NCI-H146 (cell line): ENCODE measurements around the gene KDM5B.
"Not testable (repeated sequence)": the region's sequence is repeated elsewhere in the genome, so short reads cannot be mapped to it uniquely, and the experiment has no call there.

ENCODE experiments used
- DNase-seq: peaks from one replicate; lab custom pipeline; 2025; lab: John Stamatoyannopoulos, UW

The KDM5B gene

DNA sequence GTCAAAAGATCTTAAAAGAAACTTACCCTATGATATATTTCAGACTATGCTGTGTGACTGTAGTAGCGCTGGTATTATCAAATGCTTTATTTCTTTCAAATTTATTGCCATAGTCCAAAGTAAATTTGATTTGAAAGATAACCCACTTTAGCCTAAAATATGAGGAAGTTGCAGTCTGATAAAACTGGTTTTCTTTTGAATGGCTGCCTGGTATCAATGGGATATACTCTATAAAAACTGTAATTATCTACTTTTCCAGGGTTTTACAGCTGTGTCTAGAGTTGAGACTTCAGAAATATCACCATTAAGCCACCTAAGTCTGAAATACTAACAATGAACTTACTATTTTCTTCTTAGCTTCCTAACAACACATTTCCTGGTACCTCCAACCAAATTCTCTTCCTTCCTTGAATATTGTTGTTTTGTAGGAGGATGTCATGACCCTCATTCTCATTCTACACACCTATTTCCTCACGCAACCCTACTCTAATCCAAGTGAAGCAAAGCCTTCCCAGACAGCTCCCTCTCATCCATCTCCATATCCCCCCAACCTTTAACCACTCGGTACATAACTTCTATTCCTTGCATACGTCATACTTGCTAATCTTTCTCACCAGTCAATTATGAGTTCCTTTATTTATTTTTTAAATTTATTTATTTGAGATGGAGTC, 17.0 kb downstream of the KDM5B start:
- DNase-seq, result no peak

- DNase-seq, result no peak
These were observed 19.4 kb downstream of the KDM5B start for GRCh38 chr1:202788800-202789199.

DNA sequence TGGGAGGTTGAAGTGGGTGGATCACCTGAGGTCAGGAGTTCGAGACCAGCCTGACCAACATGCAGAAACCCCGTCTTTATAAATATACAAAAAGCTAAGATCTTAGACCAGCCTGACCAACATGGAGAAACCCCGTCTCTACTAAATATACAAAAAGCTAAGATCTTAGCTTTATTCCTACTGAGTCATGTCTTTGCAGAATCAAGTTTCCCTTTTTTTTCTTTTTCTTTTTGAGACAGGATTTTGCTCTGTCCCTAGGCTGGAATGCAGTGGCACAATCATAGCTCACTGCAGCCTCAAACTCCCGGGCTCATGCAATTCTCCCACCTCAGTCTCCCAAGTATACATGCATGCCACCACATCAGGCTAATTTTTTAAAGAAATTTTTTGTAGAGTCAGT, 21.4 kb downstream of the KDM5B start:
- DNase-seq, result no peak

DNA sequence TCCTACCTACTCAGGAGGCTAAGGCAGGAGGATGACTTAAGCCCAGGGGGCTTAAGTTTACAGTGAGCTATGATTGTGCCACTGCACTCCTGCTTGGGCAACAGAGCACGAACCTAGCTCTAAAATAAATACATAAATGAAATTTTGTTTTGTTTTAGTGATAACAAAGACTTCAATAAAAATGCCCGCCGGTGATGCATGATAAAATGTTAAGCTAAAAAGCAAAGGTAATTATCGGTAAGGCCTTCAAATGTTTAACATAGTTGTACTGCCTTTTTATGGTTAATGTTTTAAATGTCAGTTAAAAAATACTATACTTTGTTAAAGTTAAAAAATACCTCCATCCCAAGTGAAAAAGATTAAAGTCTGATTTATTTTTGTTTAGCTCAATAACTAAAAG, 27.0 kb downstream of the KDM5B start:
- DNase-seq, result no peak

- DNase-seq, result no peak
These were observed 38.1 kb downstream of the KDM5B start for GRCh38 chr1:202770135-202770534.

DNA sequence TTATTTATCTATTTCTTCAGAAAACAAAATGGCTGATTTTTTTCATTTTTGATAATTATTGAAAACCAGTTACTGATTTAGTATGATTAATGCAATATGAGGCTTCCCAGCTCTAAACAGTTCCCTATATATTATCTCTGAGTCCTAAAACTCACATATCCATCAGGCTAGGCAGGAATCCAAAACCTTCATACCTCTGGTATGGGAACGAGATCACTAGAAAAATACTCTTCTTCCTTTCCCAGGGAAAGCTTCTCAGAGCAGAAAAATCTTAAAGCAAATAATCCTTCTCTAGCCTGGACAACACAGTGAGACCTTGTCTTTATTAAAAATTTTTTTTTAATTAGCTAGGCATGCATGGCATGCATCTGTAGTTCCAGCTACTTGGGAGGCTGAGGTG, 42.5 kb downstream of the KDM5B start:
- no peak for DNase-seq

- no peak for DNase-seq
These were observed 46.2 kb downstream of the KDM5B start for GRCh38 chr1:202762019-202762418.

GRCh38 chr1:202760589-202760988, 47.6 kb downstream of the KDM5B start:
- DNase-seq, result no peak

DNA sequence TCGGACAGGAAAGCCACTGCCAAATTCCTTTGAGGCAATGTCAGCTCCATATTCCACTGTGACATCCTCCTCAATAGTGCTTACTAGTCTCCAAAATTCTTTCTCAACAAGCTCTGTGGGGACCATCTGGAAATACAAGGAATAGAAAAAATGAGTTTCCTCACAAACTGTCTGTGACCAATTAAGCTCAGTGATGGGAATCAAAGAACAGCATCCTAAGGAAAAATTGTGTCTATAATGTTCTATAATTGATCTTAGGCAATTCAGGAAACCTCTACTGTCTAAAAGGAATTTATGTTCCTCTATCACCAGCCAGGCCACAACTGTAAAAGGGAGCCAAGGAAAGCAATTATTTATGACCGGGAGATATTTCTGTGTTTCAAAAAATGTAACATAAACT, 51.8 kb downstream of the KDM5B start:
- no peak for DNase-seq

- no peak for DNase-seq
These were observed 53.9 kb downstream of the KDM5B start for GRCh38 chr1:202754293-202754692.

GRCh38 chr1:202752774-202753173, 55.4 kb downstream of the KDM5B start:
- DNase-seq, result no peak

DNA sequence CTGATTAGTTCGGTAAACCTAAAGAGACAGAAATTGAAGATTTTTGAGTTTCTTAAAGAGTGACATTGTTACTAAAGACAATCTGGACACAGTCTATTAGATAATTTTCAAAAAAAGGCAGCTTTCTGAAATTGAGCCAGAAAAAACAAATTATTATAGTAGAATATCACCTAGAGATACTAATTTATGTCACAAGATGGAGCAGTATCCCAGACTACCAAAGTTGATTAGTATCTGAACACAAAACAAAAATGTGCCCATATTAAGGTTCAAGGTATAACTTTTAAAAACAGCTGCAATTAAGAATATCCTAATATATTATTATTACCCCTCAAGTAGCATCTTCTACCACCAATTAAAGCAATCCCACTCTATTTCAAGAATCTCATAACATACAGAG, 57.5 kb downstream of the KDM5B start:
- no peak for DNase-seq

- DNase-seq, result no peak
These were observed 58.2 kb downstream of the KDM5B start for GRCh38 chr1:202750024-202750423.

DNA sequence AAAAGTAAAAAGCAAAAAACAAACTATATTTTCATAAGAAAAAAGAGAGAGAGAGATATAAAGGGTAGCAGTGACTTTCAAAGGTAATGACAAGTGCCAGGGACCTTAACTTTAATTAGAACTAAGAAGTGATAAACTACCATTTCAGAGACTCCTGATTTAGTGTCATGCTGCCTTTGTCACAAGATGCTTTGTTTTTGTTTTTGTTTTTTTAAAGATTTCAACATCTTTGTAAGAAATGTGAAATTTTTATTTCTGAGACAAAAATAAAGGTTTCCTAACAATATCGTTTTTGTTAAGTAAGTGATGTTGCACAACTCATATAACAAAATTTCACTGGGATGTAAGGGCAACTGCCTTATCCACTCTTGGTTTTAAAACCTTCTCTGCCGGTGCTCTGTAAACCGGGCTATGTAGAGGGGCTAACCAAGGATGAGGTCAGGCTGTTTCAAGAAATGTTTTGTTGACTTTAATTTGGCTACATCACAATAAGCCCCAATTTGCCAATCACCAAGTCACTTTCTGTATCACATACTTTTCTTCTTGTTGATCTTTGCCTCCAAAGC, 62.8 kb downstream of the KDM5B start:
- DNase-seq, result no peak

DNA sequence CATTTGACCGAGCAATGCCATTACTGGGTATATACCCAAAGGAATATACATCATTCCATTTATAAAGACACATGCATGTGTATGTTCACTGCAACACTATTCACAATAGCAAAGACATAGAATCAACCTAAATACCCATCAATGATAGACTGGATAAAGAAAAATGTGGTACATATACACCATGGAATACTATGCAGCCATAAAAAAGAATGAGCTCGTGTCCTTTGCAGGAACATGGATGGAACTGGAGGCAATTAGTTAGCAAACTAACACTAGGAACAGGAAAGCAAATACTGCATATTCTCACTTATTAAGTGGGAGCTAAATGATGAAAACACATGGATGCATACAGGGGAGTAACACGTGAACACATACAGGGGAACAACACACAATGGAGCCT, 63.5 kb downstream of the KDM5B start:
- DNase-seq, result not testable (repeated sequence)

DNA sequence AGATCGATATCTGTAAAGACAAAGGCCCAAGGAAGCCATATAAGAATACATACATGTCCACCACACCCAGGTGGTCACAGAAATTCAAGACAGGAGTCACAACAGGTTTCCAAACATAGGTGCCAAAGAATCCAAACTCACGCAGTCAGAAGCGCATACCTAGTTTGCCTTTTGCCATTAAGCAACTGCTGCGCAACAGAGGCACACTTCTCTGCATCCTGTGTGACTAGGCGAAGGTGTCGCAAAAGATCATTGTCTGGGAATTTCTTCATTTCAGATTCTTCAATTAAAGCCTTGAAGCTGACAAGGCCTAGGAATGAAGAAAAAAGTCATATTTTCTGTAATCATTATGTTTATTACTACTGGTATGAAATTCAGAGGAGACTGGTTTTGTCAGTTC, 65.7 kb downstream of the KDM5B start:
- DNase-seq, result no peak

GRCh38 chr1:202733251-202733650, 75.0 kb downstream of the KDM5B start:
- no peak for DNase-seq

- no peak for DNase-seq
These were observed 79.3 kb downstream of the KDM5B start for GRCh38 chr1:202728951-202729350.

DNA sequence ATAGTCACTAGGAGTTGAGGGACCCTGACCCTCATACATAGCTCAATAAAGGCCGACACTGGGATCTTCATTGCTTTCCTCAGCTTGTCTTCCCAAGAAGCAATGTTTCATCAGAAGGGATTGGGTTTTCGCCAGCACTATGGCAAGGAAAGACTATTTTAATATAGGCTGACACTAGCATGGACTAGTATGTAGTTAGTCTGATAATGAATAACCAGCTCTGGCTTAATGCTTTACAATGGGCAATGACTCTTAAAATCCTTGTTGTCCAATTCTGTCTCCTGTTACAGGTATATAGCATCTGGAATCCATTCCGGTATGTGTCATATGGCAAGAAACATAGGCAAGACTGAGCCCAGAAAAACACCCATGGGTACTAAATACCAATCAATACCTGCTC, 82.7 kb downstream of the KDM5B start:
- no peak for DNase-seq

- no peak for DNase-seq
These were observed 84.5 kb downstream of the KDM5B start for GRCh38 chr1:202723708-202724107.

GRCh38 chr1:202723046-202723445, 85.2 kb downstream of the KDM5B start:
- DNase-seq, result not testable (repeated sequence)

- no peak for DNase-seq
These were observed 91.6 kb downstream of the KDM5B start for GRCh38 chr1:202716654-202717053.

DNA sequence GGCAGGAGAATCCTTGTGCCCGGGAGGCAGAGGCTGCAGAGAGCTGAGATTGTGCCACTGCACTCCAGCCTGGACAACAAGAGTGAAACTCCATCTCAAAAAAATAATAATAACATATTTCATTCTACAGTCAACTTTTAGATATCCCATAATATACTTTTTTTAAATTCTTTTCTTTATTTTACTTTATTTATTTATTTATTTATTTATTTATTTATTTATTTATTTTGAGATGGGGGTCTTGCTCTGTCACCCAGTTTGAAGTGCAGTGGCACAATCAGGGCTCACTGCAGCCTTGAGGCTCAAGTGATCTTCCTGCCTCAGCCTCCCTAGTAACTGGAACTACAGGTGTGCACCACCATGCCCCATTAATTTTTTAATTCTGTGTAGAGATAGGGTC, 94.0 kb downstream of the KDM5B start:
- DNase-seq, result not testable (repeated sequence)

DNA sequence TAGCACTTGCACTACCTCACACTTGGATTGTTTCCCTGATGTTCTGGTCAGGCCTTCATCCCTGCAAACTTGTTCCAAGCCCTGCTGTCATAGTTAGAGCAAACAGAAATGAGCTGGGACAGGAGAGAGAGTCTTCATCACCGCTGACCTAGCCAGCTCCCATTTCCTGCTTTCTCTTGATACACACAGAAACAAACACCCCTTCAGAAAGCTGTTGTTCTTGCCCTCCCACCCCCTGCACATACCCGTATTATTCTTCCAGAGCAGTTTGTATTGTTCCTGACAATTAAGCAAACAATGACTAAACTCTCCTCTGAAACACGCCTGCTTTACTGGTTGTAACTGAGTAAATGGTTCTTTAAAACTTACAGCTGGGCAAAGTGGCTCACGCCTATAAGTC, 95.1 kb downstream of the KDM5B start:
- peak; percentile 41 for DNase-seq
